Measurements from ENCODE around the gene DIS3L2.
A peak's percentile ranks its signal among the peaks of the same experiment; 100 is the strongest.
"Not testable (repeated sequence)": the region's sequence is repeated elsewhere in the genome, so short reads cannot be mapped to it uniquely, and the experiment has no call there.

The DIS3L2 gene

GRCh38 chr2:232377841-232378734, 416.6 kb downstream of the DIS3L2 start:
- DNase-seq: no peak

DNA sequence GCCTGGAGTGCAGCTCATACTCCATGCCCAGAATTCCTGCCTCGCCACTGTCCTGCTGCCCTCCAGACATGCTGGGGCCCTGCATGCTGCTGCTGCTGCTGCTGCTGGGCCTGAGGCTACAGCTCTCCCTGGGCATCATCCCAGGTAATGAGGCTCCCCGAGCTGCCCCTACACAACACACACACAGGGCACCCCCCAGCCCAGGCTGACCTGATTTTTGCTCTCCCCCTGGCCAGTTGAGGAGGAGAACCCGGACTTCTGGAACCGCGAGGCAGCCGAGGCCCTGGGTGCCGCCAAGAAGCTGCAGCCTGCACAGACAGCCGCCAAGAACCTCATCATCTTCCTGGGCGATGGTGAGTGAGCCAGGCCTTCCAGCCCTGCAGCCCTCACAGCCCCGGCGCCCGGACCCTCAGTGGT, 417.2 kb downstream of the DIS3L2 start, which contains the start of gene ALPP:
ALPP (plus strand) TSS at position 17 of the 417 bp plus-strand sequence; CDS start at position 69, 52 bp downstream.
- not testable (repeated sequence) for DNase-seq

DNA sequence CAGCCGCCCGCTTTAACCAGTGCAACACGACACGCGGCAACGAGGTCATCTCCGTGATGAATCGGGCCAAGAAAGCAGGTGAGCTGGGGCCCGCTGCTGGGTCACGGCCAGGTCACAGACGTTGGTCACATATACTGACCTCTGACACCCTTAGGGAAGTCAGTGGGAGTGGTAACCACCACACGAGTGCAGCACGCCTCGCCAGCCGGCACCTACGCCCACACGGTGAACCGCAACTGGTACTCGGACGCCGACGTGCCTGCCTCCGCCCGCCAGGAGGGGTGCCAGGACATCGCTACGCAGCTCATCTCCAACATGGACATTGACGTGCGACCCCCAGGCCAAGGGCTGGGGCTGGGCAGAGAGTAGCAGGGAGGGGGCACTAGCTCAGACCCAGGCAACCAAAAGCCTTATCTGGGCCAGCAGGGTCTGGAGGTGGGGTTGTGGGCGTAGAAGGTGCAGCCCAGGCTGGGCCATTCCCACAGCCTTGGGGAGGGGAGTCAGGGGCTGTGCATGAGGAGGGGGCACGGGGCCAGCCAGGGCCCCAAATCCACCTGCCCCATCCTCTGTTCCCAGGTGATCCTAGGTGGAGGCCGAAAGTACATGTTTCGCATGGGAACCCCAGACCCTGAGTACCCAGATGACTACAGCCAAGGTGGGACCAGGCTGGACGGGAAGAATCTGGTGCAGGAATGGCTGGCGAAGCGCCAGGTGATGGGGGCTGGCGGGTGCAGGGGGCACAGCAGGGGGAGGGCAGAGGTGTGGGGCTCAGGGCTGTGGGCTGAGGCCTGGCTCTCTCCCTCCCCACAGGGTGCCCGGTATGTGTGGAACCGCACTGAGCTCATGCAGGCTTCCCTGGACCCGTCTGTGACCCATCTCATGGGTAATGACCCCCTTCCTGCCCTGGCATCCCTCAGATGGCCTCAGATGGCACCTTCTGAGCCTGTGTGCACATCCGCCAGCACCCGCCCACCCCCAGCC, 418.4 kb downstream of the DIS3L2 start:
- not testable (repeated sequence) for DNase-seq

GRCh38 chr2:232381204-232382031, 419.9 kb downstream of the DIS3L2 start:
- not testable (repeated sequence) for DNase-seq

- DNase-seq: no peak
Observed at GRCh38 chr2:232382331-232383225, 421.1 kb downstream of the DIS3L2 start.

DNA sequence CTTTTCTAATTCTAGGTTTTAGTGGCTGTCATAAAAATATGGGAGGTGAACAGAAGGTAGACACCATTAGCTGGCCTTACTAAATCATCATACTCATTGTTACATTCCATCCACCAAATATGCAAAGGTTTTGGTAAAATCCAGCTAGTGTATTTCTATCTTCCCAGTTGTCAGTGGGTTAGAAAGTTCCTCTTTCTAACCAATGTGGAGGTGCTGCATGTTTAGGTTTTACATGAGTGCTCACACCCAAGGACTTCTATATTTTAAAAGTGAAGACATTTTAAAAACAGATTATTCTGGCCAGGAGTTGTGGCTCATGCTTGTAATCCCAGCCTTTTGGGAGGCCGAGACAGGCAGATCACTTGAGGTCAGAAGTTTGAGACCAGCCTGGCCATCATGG, 423.0 kb downstream of the DIS3L2 start:
- no peak for DNase-seq

DNA sequence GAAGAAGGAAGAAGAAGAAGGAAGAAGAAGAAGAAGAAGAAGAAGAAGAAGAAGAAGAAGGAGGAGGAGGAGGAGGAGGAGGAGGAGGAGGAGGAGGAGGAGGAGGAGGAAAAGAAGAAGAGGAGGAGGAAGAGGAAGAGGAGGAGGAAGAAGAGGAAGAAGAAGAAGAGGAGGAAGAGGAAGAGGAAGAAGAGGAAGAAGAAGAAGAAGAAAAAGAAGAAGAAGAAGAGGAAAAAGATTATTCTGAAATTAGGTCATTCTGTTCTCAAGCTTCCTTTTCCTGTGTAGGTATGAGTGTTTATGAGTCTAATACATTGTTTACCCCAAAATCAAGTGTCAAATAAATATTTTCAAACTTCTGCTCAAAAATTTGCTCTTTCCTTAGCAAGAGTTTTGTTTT, 423.5 kb downstream of the DIS3L2 start:
- DNase-seq: not testable (repeated sequence)

DNA sequence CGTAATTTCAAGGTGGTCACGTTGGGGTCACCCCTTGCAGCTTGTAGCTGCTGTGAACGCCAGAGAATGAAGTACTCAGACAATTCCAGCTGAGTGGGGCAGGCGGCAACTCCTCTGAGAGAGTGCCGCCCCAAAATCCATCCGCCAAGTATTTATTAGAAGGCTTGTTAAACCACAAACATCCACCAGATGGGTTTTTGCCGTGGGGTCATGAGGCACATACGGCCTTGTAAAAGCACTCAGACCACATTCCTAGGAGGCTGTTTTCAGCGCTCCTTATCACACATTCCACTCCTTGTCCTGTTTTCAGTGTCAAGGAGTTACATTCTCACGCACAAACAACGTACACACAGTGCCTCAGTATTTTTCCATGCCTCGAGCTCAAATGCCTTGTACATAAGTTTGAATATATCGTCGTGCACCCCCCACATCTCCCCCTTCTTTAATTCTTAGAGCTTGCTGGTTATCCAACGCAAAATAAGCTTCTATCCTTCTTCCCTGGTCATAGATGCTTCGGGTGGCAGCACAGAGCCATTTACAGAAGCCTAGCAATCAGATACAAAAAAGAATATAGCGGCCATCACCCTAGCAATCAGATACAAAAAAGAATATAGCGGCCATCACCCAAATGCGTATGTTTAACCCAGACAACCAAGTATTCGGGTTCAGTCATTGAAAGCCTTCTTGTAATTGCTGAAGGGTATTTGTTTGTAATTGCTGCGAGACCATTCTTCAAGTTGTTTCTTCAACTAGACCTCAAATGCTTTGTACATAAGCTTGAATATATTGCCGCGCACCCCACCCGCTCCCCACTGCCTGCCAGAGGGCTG, 424.4 kb downstream of the DIS3L2 start:
- DNase-seq: peak; percentile 93

GRCh38 chr2:232386490-232386739, 424.9 kb downstream of the DIS3L2 start:
- DNase-seq: no peak

All from fibroblast of skin of back (primary cell).